ENCODE data around the gene IFT25. TPM values are rescaled to one million over a fixed set of nuclear protein-coding genes. Genes with fewer than 3 reads are reported as not detected.

The IFT25 gene
- total and polyA plus RNA-seq, 8 donors = 22.3 to 65.4 (median 51.9) TPM

DNA sequence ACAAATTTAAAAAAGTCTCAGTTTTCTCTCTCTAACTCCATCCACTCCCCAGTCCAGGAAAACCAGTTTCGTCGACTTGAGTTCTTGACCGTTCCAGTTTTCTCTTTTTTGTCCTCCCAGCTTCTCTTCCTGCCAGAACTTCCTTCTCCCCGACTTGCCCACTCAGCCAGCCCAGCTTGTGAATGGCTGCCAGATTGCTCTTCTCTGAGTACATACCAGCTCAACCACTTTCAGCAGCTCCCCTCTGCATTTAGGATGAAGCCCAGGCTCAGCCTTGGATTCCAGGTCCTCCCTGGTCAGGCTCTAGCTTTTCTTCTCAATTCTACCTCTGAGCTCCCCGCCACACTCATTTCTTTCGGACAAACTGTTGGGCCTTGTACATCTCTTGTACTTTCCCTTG is 50.1 kb downstream of the IFT25 start:
- TF ChIP-seq, protein P1, sequence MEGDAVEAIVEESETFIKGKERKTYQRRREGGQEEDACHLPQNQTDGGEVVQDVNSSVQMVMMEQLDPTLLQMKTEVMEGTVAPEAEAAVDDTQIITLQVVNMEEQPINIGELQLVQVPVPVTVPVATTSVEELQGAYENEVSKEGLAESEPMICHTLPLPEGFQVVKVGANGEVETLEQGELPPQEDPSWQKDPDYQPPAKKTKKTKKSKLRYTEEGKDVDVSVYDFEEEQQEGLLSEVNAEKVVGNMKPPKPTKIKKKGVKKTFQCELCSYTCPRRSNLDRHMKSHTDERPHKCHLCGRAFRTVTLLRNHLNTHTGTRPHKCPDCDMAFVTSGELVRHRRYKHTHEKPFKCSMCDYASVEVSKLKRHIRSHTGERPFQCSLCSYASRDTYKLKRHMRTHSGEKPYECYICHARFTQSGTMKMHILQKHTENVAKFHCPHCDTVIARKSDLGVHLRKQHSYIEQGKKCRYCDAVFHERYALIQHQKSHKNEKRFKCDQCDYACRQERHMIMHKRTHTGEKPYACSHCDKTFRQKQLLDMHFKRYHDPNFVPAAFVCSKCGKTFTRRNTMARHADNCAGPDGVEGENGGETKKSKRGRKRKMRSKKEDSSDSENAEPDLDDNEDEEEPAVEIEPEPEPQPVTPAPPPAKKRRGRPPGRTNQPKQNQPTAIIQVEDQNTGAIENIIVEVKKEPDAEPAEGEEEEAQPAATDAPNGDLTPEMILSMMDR (IDR thresholded peaks at IDR 0.05) = no peak
- Histone ChIP-seq H3K27me3 (no peaks in the 10 kb centered on the region), H3K4me1 (peaks cover 15 to 22% of the 10 kb centered on the region in 2 donors), H3K4me3 (no peak overlapping the region), H3K36me3 (no peaks in the 10 kb centered on the region), H3K27ac (no peak overlapping the region), H3K9me3 (no peaks in the 10 kb centered on the region)
- intact Hi-C loops (cut with DNase I) = no loop called here
- ATAC-seq = peak; percentile 7
- DNase-seq = no peak

DNA sequence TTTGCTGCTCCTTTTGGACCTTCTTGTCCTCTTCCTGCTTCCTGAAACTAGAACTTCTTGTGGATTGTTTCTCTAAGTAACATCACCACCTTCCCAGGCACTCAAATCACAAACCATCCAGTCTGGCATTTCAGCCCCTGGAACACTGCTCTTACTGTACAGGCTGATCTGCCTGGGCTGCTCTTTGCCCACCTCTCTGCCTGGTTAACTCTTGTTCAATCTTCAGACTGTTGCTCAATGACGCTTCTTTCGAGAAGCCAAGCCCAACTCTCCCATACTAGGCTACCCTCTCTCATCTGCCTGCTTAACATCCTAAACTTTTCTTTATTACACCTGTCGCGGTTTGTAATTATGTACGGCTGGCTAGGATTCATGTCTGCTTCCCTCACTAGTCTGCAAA is 50.9 kb downstream of the IFT25 start:
- Histone ChIP-seq H3K9me3 (no peaks in the 10 kb centered on the region), H3K27ac (no peak overlapping the region), H3K4me1 (peaks cover 15 to 27% of the 10 kb centered on the region in 2 donors), H3K4me3 (no peak overlapping the region), H3K36me3 (no peaks in the 10 kb centered on the region), H3K27me3 (no peaks in the 10 kb centered on the region)
- intact Hi-C loops (cut with DNase I) = no loop called here
- ATAC-seq = no peak
- TF ChIP-seq, protein P1 (IDR thresholded peaks at IDR 0.05) = no peak
- no peak for DNase-seq

DNA sequence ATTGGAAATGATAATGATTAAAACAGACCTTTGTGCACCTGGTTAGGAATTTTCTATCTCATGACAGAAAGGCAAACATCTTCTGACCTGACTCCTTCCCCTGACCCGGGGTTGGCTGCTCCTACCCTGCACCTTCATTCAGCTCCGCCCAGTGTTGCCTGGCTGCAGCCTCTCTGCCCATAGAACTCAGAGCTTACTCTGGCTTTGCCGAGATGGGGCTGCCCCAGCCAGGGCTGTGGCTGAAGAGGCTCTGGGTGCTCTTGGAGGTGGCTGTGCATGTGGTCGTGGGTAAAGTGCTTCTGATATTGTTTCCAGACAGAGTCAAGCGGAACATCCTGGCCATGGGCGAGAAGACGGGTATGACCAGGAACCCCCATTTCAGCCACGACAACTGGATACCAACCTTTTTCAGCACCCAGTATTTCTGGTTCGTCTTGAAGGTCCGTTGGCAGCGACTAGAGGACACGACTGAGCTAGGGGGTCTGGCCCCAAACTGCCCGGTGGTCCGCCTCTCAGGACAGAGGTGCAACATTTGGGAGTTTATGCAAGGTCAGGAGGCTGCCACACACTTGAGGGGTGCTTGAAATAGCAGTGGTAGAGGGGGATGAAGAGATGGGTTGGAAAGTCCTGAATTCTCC is 51.4 kb downstream of the IFT25 start, which contains the start of gene DIO1:
DIO1 (plus strand) TSS at position 189 of the 638 bp plus-strand sequence; CDS start at position 213, 24 bp downstream.
- TF ChIP-seq, protein P1 (IDR thresholded peaks at IDR 0.05) = no peak
- Histone ChIP-seq H3K9me3 (no peaks in the 10 kb centered on the region), H3K27ac (peak within 1 kb of the TSS in 1 of 2 donors; percentile 62), H3K36me3 (no peaks in the 10 kb centered on the region), H3K27me3 (no peaks in the 10 kb centered on the region), H3K4me3 (no peak within 1 kb of the TSS), H3K4me1 (peaks cover 11 to 28% of the 10 kb centered on the region in 2 donors)
- no peak for DNase-seq
- intact Hi-C loops (cut with DNase I) = no loop called here
- ATAC-seq = no peak

DNA sequence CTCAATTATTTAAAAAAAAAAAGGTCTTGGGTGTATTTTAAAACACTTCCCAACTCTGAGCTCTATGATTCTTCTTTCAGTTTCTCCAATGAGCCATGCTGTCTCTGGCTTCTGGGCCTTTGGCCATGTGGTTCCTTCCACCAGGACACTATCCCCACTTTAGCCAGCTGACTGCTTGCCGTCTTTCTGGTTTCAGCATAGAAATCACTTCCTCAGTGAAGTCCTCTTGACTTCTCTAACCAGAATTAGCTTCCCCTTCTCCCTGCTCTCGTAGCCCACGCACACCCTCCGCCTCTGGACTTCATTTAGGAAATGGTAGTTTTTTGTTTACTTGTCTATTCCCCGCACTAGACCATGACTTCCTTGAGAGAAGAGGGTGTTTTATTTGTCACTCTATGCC is 52.6 kb downstream of the IFT25 start:
- TF ChIP-seq, protein P1 (IDR thresholded peaks at IDR 0.05) = no peak
- Histone ChIP-seq H3K4me1 (peaks cover 7 to 40% of the 10 kb centered on the region in 2 donors), H3K27me3 (no peaks in the 10 kb centered on the region), H3K36me3 (no peaks in the 10 kb centered on the region), H3K27ac (peak overlapping the region in 1 of 2 donors; percentile 62), H3K4me3 (no peak overlapping the region), H3K9me3 (no peaks in the 10 kb centered on the region)
- DNase-seq (peak in 1 of 4 donors; percentile 71), ATAC-seq (peak; percentile 23)
- intact Hi-C loops (cut with DNase I) = no loop called here

DNA sequence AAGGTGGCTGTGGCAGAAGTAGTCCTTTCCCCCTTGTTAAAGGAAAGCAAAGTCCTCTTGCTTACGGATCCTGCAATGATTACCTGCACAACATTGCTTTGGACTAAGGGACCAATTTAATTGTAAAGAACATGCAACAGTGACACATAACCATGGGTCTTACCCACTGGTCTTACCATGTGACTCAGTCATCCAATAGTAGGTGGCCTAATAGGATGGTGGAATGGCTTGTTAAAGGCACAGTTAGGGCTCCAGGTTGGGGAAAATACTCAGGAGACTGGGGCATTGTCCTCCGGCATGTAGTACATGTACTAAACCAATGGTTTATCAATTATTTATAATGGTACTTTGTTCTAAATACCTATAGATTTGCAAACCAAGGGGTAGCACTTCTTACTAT is 53.8 kb downstream of the IFT25 start:
- TF ChIP-seq, protein P1 (IDR thresholded peaks at IDR 0.05) = no peak
- DNase-seq = no peak
- no peaks in the 10 kb centered on the region for H3K9me3 ChIP-seq
- peaks cover 3 to 41% of the 10 kb centered on the region in 2 donors for H3K4me1 ChIP-seq
- intact Hi-C loops (cut with DNase I) = no loop called here
- H3K4me3 ChIP-seq = no peak overlapping the region
- no peaks in the 10 kb centered on the region for H3K27me3 ChIP-seq
- H3K36me3 ChIP-seq = peaks cover 0 to 10% of the 10 kb centered on the region in 2 donors
- ATAC-seq = no peak
- no peak overlapping the region for H3K27ac ChIP-seq

Data from left lung (tissue), 10 donors.